HepG2 (cell line): ENCODE results near the gene BAHCC1. TPM values are rescaled to one million over a fixed set of nuclear protein-coding genes. Genes with fewer than 3 reads are reported as not detected.
A peak's percentile ranks its signal among the peaks of the same experiment; 100 is the strongest.

Experiments used
- CHCHD3 ChIP-seq: sonication (generic); formaldehyde crosslinking; IDR thresholded peaks from 2 replicates; pipeline ENCODE4 v1.8.0; 2022; ENCODE audit warnings: mild to moderate bottlenecking, missing genetic modification reagents, moderate library complexity
- DR1 ChIP-seq: sonication (generic); formaldehyde crosslinking; IDR thresholded peaks from 2 replicates; pipeline ENCODE4 v1.8.0; 2021; ENCODE audit warnings: mild to moderate bottlenecking, missing genetic modification reagents, inconsistent platforms
- ETV6 ChIP-seq: sonication (generic); formaldehyde crosslinking; conservative IDR thresholded peaks from 2 replicates; pipeline ENCODE4 v1.4.0; 2020; ENCODE audit warnings: missing genetic modification reagents
- FOSL2 ChIP-seq: sonication (generic); formaldehyde crosslinking; IDR thresholded peaks from 2 replicates; pipeline ENCODE4 v1.4.0; 2020; ENCODE audit warnings: missing genetic modification reagents
- JDP2 ChIP-seq: sonication (generic); formaldehyde crosslinking; IDR thresholded peaks from 2 replicates; pipeline ENCODE4 v1.8.1; 2022; ENCODE audit warnings: missing genetic modification reagents, borderline replicate concordance
- REL ChIP-seq: sonication (generic); formaldehyde crosslinking; conservative IDR thresholded peaks from 2 replicates; pipeline ENCODE4 v1.8.0; 2022; ENCODE audit warnings: mild to moderate bottlenecking, missing genetic modification reagents, moderate library complexity
- RFX5 ChIP-seq: IDR thresholded peaks from 2 replicates; pipeline ENCODE4 v1.6.1; 2011; ENCODE audit warnings: low read depth, low read length, improper control_type of control experiment
- RNF219 ChIP-seq: sonication (generic); formaldehyde crosslinking; IDR thresholded peaks from 2 replicates; pipeline ENCODE4 v1.5.0; 2020; ENCODE audit warnings: mild to moderate bottlenecking, missing genetic modification reagents
- SOX13 ChIP-seq, 3 experiments: fragments of 450-650 bp in 1 of 3; sonication (generic) in 1 of 3; formaldehyde crosslinking in 1 of 3; IDR thresholded peaks in 2 of 3; conservative IDR thresholded peaks in 1 of 3; 2 replicates each; pipeline versions ENCODE4 v1.5.0 to v1.6.1; 2016 to 2020; ENCODE audit warnings: antibody characterized with exemption in 1 of 3, mild to moderate bottlenecking in 1 of 3, missing compliant biosample characterization in 1 of 3, missing genetic modification reagents in 1 of 3, moderate library complexity in 1 of 3
- STAT5B ChIP-seq: sonication (generic); formaldehyde crosslinking; IDR thresholded peaks from 2 replicates; pipeline ENCODE4 v1.4.0; 2020; ENCODE audit warnings: missing genetic modification reagents
- U2AF2 ChIP-seq: fragments of 200-400 bp; formaldehyde crosslinking; IDR thresholded peaks from 2 replicates; pipeline ENCODE4 v1.6.1; 2017; ENCODE audit warnings: low read depth, mild to moderate bottlenecking, low read length
- XBP1 ChIP-seq: sonication (generic); formaldehyde crosslinking; IDR thresholded peaks from 2 replicates; pipeline ENCODE4 v1.5.0; 2020; ENCODE audit warnings: missing genetic modification reagents
- ZBTB46 ChIP-seq: sonication (generic); formaldehyde crosslinking; IDR thresholded peaks from 2 replicates; pipeline ENCODE4 v1.4.0; 2020; ENCODE audit warnings: mild to moderate bottlenecking, missing genetic modification reagents, borderline replicate concordance
- ZMYM4 ChIP-seq: sonication (generic); formaldehyde crosslinking; IDR thresholded peaks from 2 replicates; pipeline ENCODE4 v1.8.1; 2023; ENCODE audit warnings: mild to moderate bottlenecking, missing genetic modification reagents
- ZNF609 ChIP-seq: sonication (generic); formaldehyde crosslinking; IDR thresholded peaks from 2 replicates; pipeline ENCODE4 v1.4.0; 2020; ENCODE audit warnings: mild to moderate bottlenecking, missing genetic modification reagents, borderline replicate concordance
- ZNF747 ChIP-seq: sonication (generic); formaldehyde crosslinking; IDR thresholded peaks from 2 replicates; pipeline ENCODE4 v1.8.1; 2023; ENCODE audit warnings: missing genetic modification reagents, mild to moderate bottlenecking, borderline replicate concordance
- ZSCAN31 ChIP-seq: sonication (generic); formaldehyde crosslinking; IDR thresholded peaks from 2 replicates; pipeline ENCODE4 v1.5.0; 2020; ENCODE audit warnings: low read depth, mild to moderate bottlenecking, missing genetic modification reagents
- ZSCAN5A ChIP-seq: sonication (generic); formaldehyde crosslinking; IDR thresholded peaks from 2 replicates; pipeline ENCODE4 v1.8.0; 2022; ENCODE audit warnings: mild to moderate bottlenecking, missing genetic modification reagents, borderline replicate concordance
- polyA plus RNA-seq, 8 experiments: library from polyadenylated mRNA; depleted of rRNA in 3 of 8; stranded (reverse) in 7 of 8; unstranded in 1 of 8; fragments of >200 nt; fragmentation: Illumina TruSeq in 4 of 8; extraction: Trizol in 4 of 8; gene quantifications; 2 replicates each; pipeline versions ENCODE4 v1.2.1 to v1.2.3, GENCODE V29; 2011 to 2016; ENCODE audit warnings: low read depth in 4 of 8, missing spikeins in 1 of 8, mixed read lengths in 1 of 8; ENCODE audit not compliant: insufficient read depth in 1 of 8
- total RNA-seq, 5 experiments: library from RNA; depleted of rRNA; stranded (reverse); fragments of >200 nt; fragmentation: Illumina TruSeq; extraction: Trizol; gene quantifications; 2 replicates each; pipeline ENCODE4 v1.2.3, GENCODE V29; 2016; ENCODE audit warnings: low read depth in 1 of 5

BAHCC1 gene
- total and polyA plus RNA-seq, 2 of the 13 experiments (the other 11 are each of a cell fraction or from before 2014, with no cell fraction given), result 1.4 to 1.7 TPM

GRCh38 chr17:81394921-81395599, at the start of gene BAHCC1 (continued):
- peak; percentile 70; the same call in 1 of the 2 replicates for TF ChIP-seq ZNF609 (CRISPR knock-in tag)
- TF ChIP-seq ZSCAN31 (CRISPR knock-in tag), result peak; percentile 91
- TF ChIP-seq ZSCAN5A, result peak; percentile 94; the same call in 1 of the 2 replicates
- no peak for TF ChIP-seq XBP1 (CRISPR knock-in tag)
- TF ChIP-seq ZNF747 (CRISPR knock-in tag), result peak; percentile 69; the same call in 1 of the 2 replicates
- TF ChIP-seq JDP2, result peak; percentile 48; the same call in 1 of the 2 replicates
- TF ChIP-seq SOX13 (IDR thresholded peaks at IDR 0.05), result peak; percentile 14; the same call in 1 of the 2 replicates
- TF ChIP-seq SOX13 (CRISPR knock-in tag; conservative IDR thresholded peaks at IDR 0.05 in 1 of 2, IDR thresholded peaks at IDR 0.05 in 1 of 2), result peak in 1 of 2 experiments; percentile 68; a peak in 1 of 4 replicates
- TF ChIP-seq U2AF2, result no peak
- peak; percentile 52 for TF ChIP-seq FOSL2 (CRISPR knock-in tag)
- TF ChIP-seq ZMYM4, result peak; percentile 70; the same call in 1 of the 2 replicates
- TF ChIP-seq CHCHD3 (CRISPR knock-in tag), result 0 out of 2 replicates have a peak, but pooled peaks have one; percentile 86
- TF ChIP-seq RNF219 (CRISPR knock-in tag), result no peak
- peak; percentile 57; the same call in 1 of the 2 replicates for TF ChIP-seq REL (CRISPR knock-in tag)
- peak; percentile 74 for TF ChIP-seq RFX5
- TF ChIP-seq ZBTB46 (CRISPR knock-in tag), result no peak
- TF ChIP-seq STAT5B (CRISPR knock-in tag), result 0 out of 2 replicates have a peak, but pooled peaks have one; percentile 48
- TF ChIP-seq DR1 (CRISPR knock-in tag), result peak; percentile 93
- TF ChIP-seq ETV6 (CRISPR knock-in tag), result no peak
